Omental fat pad (tissue), 4 donors: ENCODE results near the gene FEZF2. TPM values are rescaled to one million over a fixed set of nuclear protein-coding genes. Genes with fewer than 3 reads are reported as not detected.

Experiments used
- ATAC-seq: fragments of 150-250 bp; one replicate; pipeline ENCODE4 v1.9.1; 2016; ENCODE audit warnings: mild to moderate bottlenecking, moderate library complexity; ENCODE audit not compliant: low FRiP score
- DNase-seq: peaks from one replicate; pipeline ENCODE4 v3.0.0-alpha.2; 2019; ENCODE audit warnings: low spot score
- CTCF ChIP-seq, 3 donors: fragments of 450-650 bp; IDR thresholded peaks; one replicate each; pipeline ENCODE4 v1.5.1; 2016 to 2017; ENCODE audit warnings: antibody characterized with exemption in 3 of 3, mild to moderate bottlenecking in 3 of 3, moderate library complexity in 2 of 3
- total RNA-seq, 4 donors: library from RNA; depleted of rRNA; stranded (reverse); fragments of >200 nt; gene quantifications; one replicate each; pipeline ENCODE4 v1.1.0, GENCODE V29; 2016

The FEZF2 gene
- total RNA-seq: not detected

- TF ChIP-seq CTCF (IDR thresholded peaks at IDR 0.05): no peak
- ATAC-seq (no peak), DNase-seq (no peak)
Observed at GRCh38 chr3:62373215-62373614, at the start of gene FEZF2. FEZF2 (minus strand) TSS chr3:62373550; CDS start chr3:62372868, 682 bp downstream.

GRCh38 chr3:62421207-62421606 is 47.9 kb upstream of the FEZF2 start:
- TF ChIP-seq CTCF (IDR thresholded peaks at IDR 0.05): no peak
- ATAC-seq (no peak), DNase-seq (no peak)

GRCh38 chr3:62416144-62416543 is 42.8 kb upstream of the FEZF2 start:
- no peak for ATAC-seq

DNA sequence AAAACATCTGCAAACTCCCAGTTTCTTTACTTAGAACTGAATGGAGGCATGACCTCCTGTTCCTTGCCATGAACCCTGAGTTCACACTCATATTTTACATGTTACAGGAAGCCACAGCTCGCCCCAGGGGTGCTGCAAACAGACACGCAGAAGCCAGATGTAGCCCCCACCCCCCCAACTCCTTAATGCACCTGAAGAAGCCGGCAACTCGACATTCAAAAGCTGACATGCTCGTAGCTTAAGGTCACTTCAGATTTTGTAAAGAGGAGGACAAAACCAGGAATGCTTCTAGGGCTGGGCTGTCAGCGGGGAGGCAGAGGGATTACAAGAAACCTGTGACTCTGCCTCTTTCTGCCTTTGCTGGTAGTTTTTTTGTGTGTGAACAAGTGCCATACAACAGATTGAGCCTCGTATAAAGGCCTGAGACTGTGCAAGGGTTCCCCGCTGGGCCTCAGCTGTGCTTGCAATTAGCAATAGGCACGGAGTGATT is 42.0 kb upstream of the FEZF2 start:
- no peak for ATAC-seq

More at GRCh38 chr3:62416144-62416543, 42.8 kb upstream of the FEZF2 start:
- no peak for TF ChIP-seq CTCF (IDR thresholded peaks at IDR 0.05)
- no peak for DNase-seq

GRCh38 chr3:62414786-62415185 is 41.4 kb upstream of the FEZF2 start:
- no peak for DNase-seq
- no peak for ATAC-seq
- TF ChIP-seq CTCF (IDR thresholded peaks at IDR 0.05): no peak

More for the DNA sequence above, 42.0 kb upstream of the FEZF2 start:
- no peak for TF ChIP-seq CTCF (IDR thresholded peaks at IDR 0.05)
- DNase-seq: no peak

- TF ChIP-seq CTCF (IDR thresholded peaks at IDR 0.05): no peak
- DNase-seq (no peak), ATAC-seq (no peak)
Observed at GRCh38 chr3:62413687-62414086, 40.3 kb upstream of the FEZF2 start.

DNA sequence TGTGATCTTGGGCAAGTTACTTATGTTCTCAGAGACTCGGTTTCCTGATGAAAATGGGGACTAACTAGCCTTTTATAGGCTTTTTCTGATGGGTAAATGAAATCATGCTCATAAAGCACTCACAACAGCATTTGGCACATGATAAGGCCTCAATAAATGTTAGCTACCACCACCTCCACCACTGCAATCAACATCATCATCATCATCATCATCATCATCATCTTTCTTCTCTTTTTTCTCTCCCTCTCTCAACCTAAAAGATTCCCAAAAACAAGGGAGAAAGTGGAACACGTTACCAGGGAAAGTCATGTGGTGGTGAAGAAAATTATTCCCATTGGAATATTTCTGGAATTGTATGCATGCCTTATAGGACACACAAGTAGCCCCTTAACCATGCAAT is 33.6 kb upstream of the FEZF2 start:
- TF ChIP-seq CTCF (IDR thresholded peaks at IDR 0.05): no peak
- ATAC-seq: no peak

More for the DNA sequence above, 33.6 kb upstream of the FEZF2 start:
- no peak for DNase-seq
